Endodermal cell (in vitro differentiated cells): ENCODE measurements around the gene RAB3C. TPM values are rescaled to one million over a fixed set of nuclear protein-coding genes. Genes with fewer than 3 reads are reported as not detected.

Experiments
- DNase-seq: peaks from one replicate; pipeline ENCODE4 v3.0.0-alpha.2; 2017
- H3K27ac ChIP-seq: 2 replicates; pipeline ENCODE4 v1.5.1; 2013; ENCODE audit warnings: mild to moderate bottlenecking, low read depth, low read length, moderate library complexity
- H3K27me3 ChIP-seq: 2 replicates; pipeline ENCODE4 v1.6.1; 2013; ENCODE audit warnings: mild to moderate bottlenecking, low read length, moderate library complexity; ENCODE audit not compliant: insufficient read depth, control insufficient read depth, poor library complexity, severe bottlenecking
- H3K36me3 ChIP-seq: 2 replicates; pipeline ENCODE4 v1.7.0; 2013; ENCODE audit warnings: mild to moderate bottlenecking, low read length, moderate library complexity; ENCODE audit not compliant: control insufficient read depth, insufficient read depth
- H3K4me1 ChIP-seq: one replicate; pipeline ENCODE4 v1.7.0; 2013; ENCODE audit warnings: low read length; ENCODE audit not compliant: control insufficient read depth, insufficient read depth
- H3K4me3 ChIP-seq: 2 replicates; pipeline ENCODE4 v1.5.1; 2013; ENCODE audit warnings: mild to moderate bottlenecking, low read length, moderate library complexity
- H3K9ac ChIP-seq: 2 replicates; pipeline ENCODE4 v1.6.1; 2013; ENCODE audit warnings: mild to moderate bottlenecking, low read length, moderate library complexity; ENCODE audit not compliant: poor library complexity, severe bottlenecking; ENCODE audit errors: extremely low read depth
- H3K9me3 ChIP-seq: 2 replicates; pipeline ENCODE4 v1.6.1; 2013; ENCODE audit warnings: mild to moderate bottlenecking, low read length, moderate library complexity; ENCODE audit not compliant: control insufficient read depth
- H3K27ac Mint-ChIP-seq: 2 replicates; pipeline ENCODE4 v1.8.0; 2020; ENCODE audit warnings: mixed read lengths
- H3K27me3 Mint-ChIP-seq: 2 replicates; pipeline ENCODE4 v1.8.0; 2021; ENCODE audit warnings: mild to moderate bottlenecking, mixed read lengths; ENCODE audit not compliant: insufficient read depth
- H3K36me3 Mint-ChIP-seq: 2 replicates; pipeline ENCODE4 v1.8.0; 2020; ENCODE audit warnings: low read depth, mixed read lengths
- H3K4me1 Mint-ChIP-seq: 2 replicates; pipeline ENCODE4 v1.8.0; 2020; ENCODE audit warnings: mixed read lengths
- H3K4me3 Mint-ChIP-seq: 2 replicates; pipeline ENCODE4 v1.8.0; 2020; ENCODE audit warnings: mild to moderate bottlenecking, moderate library complexity, mixed read lengths
- H3K9me3 Mint-ChIP-seq: 2 replicates; pipeline ENCODE4 v1.8.0; 2020; ENCODE audit warnings: mild to moderate bottlenecking, mixed read lengths
- CTCF ChIP-seq: fragments of 200-600 bp; sonication (generic); conservative IDR thresholded peaks from 2 replicates; pipeline ENCODE4 v1.5.0; 2021; ENCODE audit warnings: antibody characterized with exemption, mild to moderate bottlenecking
- WGBS, 2 experiments: methylation state at CpG; one replicate each; pipeline versions ENCODE4 v1.1.5 to v1.1.7; 2013; ENCODE audit warnings: missing lambda C conversion rate in 2 of 2, mixed read lengths in 1 of 2; ENCODE audit not compliant: insufficient coverage in 1 of 2, insufficient read length in 1 of 2; 5-methylcytosine and 5-hydroxymethylcytosine counted together
- total RNA-seq, 2 donors: library from RNA; stranded (reverse); fragmentation: NEBNext Ultra II Directional in 1 of 2; extraction: Animal tissue kit (Norgen Biotek cat#: 25700) in 1 of 2; gene quantifications; 2 replicates in 1 of 2; 3 replicates in 1 of 2; pipeline ENCODE4 v1.2.1, GENCODE V29; 2021

The RAB3C gene
- total RNA-seq, 2 donors from 2014 or later: 5.8 to 15.1 TPM

- Histone ChIP-seq H3K9ac (no peak overlapping the region), H3K36me3 (no peaks in the 10 kb centered on the region), H3K27ac (no peak overlapping the region), H3K27me3 (no peaks in the 10 kb centered on the region), H3K4me3 (no peak overlapping the region), H3K9me3 (no peaks in the 10 kb centered on the region), H3K4me1 (no peaks in the 10 kb centered on the region)
- H3K9me3 Mint-ChIP-seq: no peaks in the 10 kb centered on the region
- no peak for TF ChIP-seq CTCF
- H3K27ac Mint-ChIP-seq: no peak overlapping the region
- H3K36me3 Mint-ChIP-seq: no peaks in the 10 kb centered on the region
- H3K4me3 Mint-ChIP-seq: no peak overlapping the region
- no peaks in the 10 kb centered on the region for H3K27me3 Mint-ChIP-seq
- no peak for DNase-seq
- WGBS, 2 experiments: 93% methylated on average over 3 of the region's 4 CpGs; no CpG with 5 or more reads in 1 of the 2 experiments
- peaks cover 7% of the 10 kb centered on the region for H3K4me1 Mint-ChIP-seq
Observed at GRCh38 chr5:58816181-58816731, 233.4 kb downstream of the RAB3C start.

GRCh38 chr5:58818465-58818864, 235.6 kb downstream of the RAB3C start:
- Mint-ChIP-seq H3K27me3 (no peaks in the 10 kb centered on the region), H3K4me3 (no peak overlapping the region), H3K27ac (no peak overlapping the region), H3K36me3 (no peaks in the 10 kb centered on the region), H3K4me1 (no peaks in the 10 kb centered on the region), H3K9me3 (no peaks in the 10 kb centered on the region)
- Histone ChIP-seq H3K9me3 (no peaks in the 10 kb centered on the region), H3K27me3 (no peaks in the 10 kb centered on the region), H3K36me3 (no peaks in the 10 kb centered on the region), H3K9ac (no peak overlapping the region), H3K4me1 (no peaks in the 10 kb centered on the region), H3K4me3 (no peak overlapping the region), H3K27ac (peak overlapping the region; percentile 4)
- DNase-seq: no peak
- TF ChIP-seq CTCF: no peak
- 100% methylated on average over 1 of the region's 1 CpG; no CpG with 5 or more reads in 1 of the 2 experiments for WGBS, 2 experiments

- no peaks in the 10 kb centered on the region for H3K4me1 Mint-ChIP-seq
- WGBS, 2 experiments: 93% methylated on average over 2 of the region's 2 CpGs; no CpG with 5 or more reads in 1 of the 2 experiments
- DNase-seq: no peak
- H3K36me3 Mint-ChIP-seq: no peaks in the 10 kb centered on the region
- Histone ChIP-seq H3K4me1 (no peaks in the 10 kb centered on the region), H3K4me3 (no peak overlapping the region), H3K9me3 (no peaks in the 10 kb centered on the region), H3K27me3 (no peaks in the 10 kb centered on the region), H3K27ac (no peak overlapping the region), H3K36me3 (no peaks in the 10 kb centered on the region), H3K9ac (no peak overlapping the region)
- no peak overlapping the region for H3K27ac Mint-ChIP-seq
- H3K4me3 Mint-ChIP-seq: no peak overlapping the region
- no peaks in the 10 kb centered on the region for H3K9me3 Mint-ChIP-seq
- TF ChIP-seq CTCF: no peak
- H3K27me3 Mint-ChIP-seq: no peaks in the 10 kb centered on the region
Observed at GRCh38 chr5:58825441-58825840, 242.6 kb downstream of the RAB3C start.
